CD4-positive, alpha-beta T cell (primary cell): Measurements from ENCODE around the gene NTN1. TPM values are rescaled to one million over a fixed set of nuclear protein-coding genes. Genes with fewer than 3 reads are reported as not detected.
"Not testable (repeated sequence)": the region's sequence is repeated elsewhere in the genome, so short reads cannot be mapped to it uniquely, and the experiment has no call there.

ENCODE experiments used
- ATAC-seq: fragments of 200-7000 bp; cut with Tn5 transposase; one replicate; pipeline ENCODE4 v1.10.0; 2022; ENCODE audit warnings: mild to moderate bottlenecking; ENCODE audit not compliant: poor library complexity
- CTCF ChIA-PET: fragments of 350-600 bp; sonication (Branson Sonifier 250); formaldehyde crosslinking; loops from one replicate; lab custom pipeline; 2021; ENCODE audit warnings: antibody characterized with exemption, inconsistent platforms; lab: Charles Lee
- POLR2A ChIA-PET: fragments of 350-600 bp; sonication (Branson Sonifier 250); formaldehyde crosslinking; loops from one replicate; lab custom pipeline; 2021; ENCODE audit warnings: antibody characterized with exemption, inconsistent platforms; lab: Charles Lee
- DNase-seq, 14 experiments: peaks; one replicate each; pipeline ENCODE4 v3.0.0-alpha.2; 2013 to 2020; ENCODE audit warnings: mixed read lengths in 2 of 14
- H3K27ac ChIP-seq, 2 donors: one replicate each; pipeline versions ENCODE4 v1.5.1 to v1.7.0; 2013; ENCODE audit warnings: low read length in 2 of 2, low read depth in 1 of 2, mild to moderate bottlenecking in 1 of 2
- H3K27me3 ChIP-seq, 2 experiments: 1 replicate in 1 of 2; 2 replicates in 1 of 2; pipeline versions ENCODE4 v1.6.1 to v1.7.0; 2013; ENCODE audit warnings: low read length in 2 of 2, control low read depth in 1 of 2, mild to moderate bottlenecking in 1 of 2, moderate library complexity in 1 of 2; ENCODE audit not compliant: insufficient read depth in 2 of 2, control insufficient read depth in 1 of 2
- H3K36me3 ChIP-seq: one replicate; pipeline ENCODE4 v1.6.1; 2013; ENCODE audit warnings: low read length, control low read depth; ENCODE audit not compliant: insufficient read depth
- H3K4me1 ChIP-seq: one replicate; pipeline ENCODE4 v1.6.1; 2013; ENCODE audit warnings: low read length, control low read depth; ENCODE audit not compliant: insufficient read depth
- H3K4me3 ChIP-seq: one replicate; pipeline ENCODE4 v1.5.1; 2013; ENCODE audit warnings: mild to moderate bottlenecking, low read length, moderate library complexity
- H3K9me3 ChIP-seq, 2 experiments: 1 replicate in 1 of 2; 2 replicates in 1 of 2; pipeline versions ENCODE4 v1.6.1 to v1.7.0; 2013; ENCODE audit warnings: low read length in 2 of 2, mild to moderate bottlenecking in 2 of 2, control low read depth in 1 of 2, moderate library complexity in 1 of 2; ENCODE audit not compliant: control insufficient read depth in 1 of 2, insufficient read depth in 1 of 2
- H3K27ac Mint-ChIP-seq: one replicate; pipeline ENCODE4 v1.8.0; 2020; ENCODE audit warnings: mixed read lengths
- H3K27me3 Mint-ChIP-seq: one replicate; pipeline ENCODE4 v1.8.0; 2021; ENCODE audit warnings: mixed read lengths
- H3K36me3 Mint-ChIP-seq: one replicate; pipeline ENCODE4 v1.8.0; 2021; ENCODE audit warnings: low read depth, mixed read lengths
- H3K4me1 Mint-ChIP-seq: one replicate; pipeline ENCODE4 v1.8.0; 2021; ENCODE audit warnings: low read depth, mixed read lengths
- H3K4me3 Mint-ChIP-seq: one replicate; pipeline ENCODE4 v1.8.0; 2020; ENCODE audit warnings: mild to moderate bottlenecking, mixed read lengths
- H3K9me3 Mint-ChIP-seq: one replicate; pipeline ENCODE4 v1.8.0; 2020; ENCODE audit warnings: mixed read lengths
- CTCF ChIP-seq: fragments of 200-600 bp; IDR thresholded peaks from one replicate; pipeline ENCODE4 v1.8.0; 2022; ENCODE audit warnings: antibody characterized with exemption, mild to moderate bottlenecking
- intact Hi-C, 2 experiments: fragments of 100-400 bp; cut with DNase I in 1 of 2; cut with micrococcal nuclease in 1 of 2; formaldehyde crosslinking; loops; one replicate each; pipeline versions ENCODE4 v1.15.1 to v1.9.0; 2023 to 2025; cut with DNase I, micrococcal nuclease
- total RNA-seq, 174 experiments: library from RNA in 2 of 174; stranded (reverse) in 2 of 174; gene quantifications; one replicate each; pipeline ENCODE4 v1.2.3 and lab custom pipeline; 2021 to 2026

Gene NTN1
- total RNA-seq, 2 experiments from 2014 or later: 0.08 to 0.14 TPM

GRCh38 chr17:9256751-9257629, 235.7 kb downstream of the NTN1 start:
- intact Hi-C loops: no loop called here
- H3K36me3 ChIP-seq: no peaks in the 10 kb centered on the region
- no peaks in the 10 kb centered on the region for H3K27me3 ChIP-seq
- H3K9me3 Mint-ChIP-seq: no peaks in the 10 kb centered on the region
- no peaks in the 10 kb centered on the region for H3K36me3 Mint-ChIP-seq
- H3K27ac Mint-ChIP-seq: no peak overlapping the region
- TF ChIP-seq CTCF: no peak
- no peak overlapping the region for H3K4me3 Mint-ChIP-seq
- ChIA-PET CTCF (no interaction called here), POLR2A (interaction anchor here (0.7 kb wide), 1 partner anchor 8 kb away, joined by 3 read pairs; no protein-coding TSS in a partner anchor)
- no peak overlapping the region for H3K27ac ChIP-seq
- no peaks in the 10 kb centered on the region for H3K9me3 ChIP-seq
- ATAC-seq: no peak
- peaks cover 58% of the 10 kb centered on the region for H3K4me1 Mint-ChIP-seq
- peaks cover 14% of the 10 kb centered on the region for H3K4me1 ChIP-seq
- no peaks in the 10 kb centered on the region for H3K27me3 Mint-ChIP-seq
- H3K4me3 ChIP-seq: no peak overlapping the region
- no peak for DNase-seq

GRCh38 chr17:9257630-9257965, 236.3 kb downstream of the NTN1 start:
- peaks cover 13% of the 10 kb centered on the region for H3K4me1 ChIP-seq
- H3K27ac ChIP-seq, H3K4me3 Mint-ChIP-seq, DNase-seq, H3K27me3 ChIP-seq, CTCF ChIA-PET, ATAC-seq, intact Hi-C loops, H3K27me3 Mint-ChIP-seq, H3K4me3 ChIP-seq, H3K27ac Mint-ChIP-seq, POLR2A ChIA-PET, H3K36me3 Mint-ChIP-seq, H3K9me3 ChIP-seq, H3K9me3 Mint-ChIP-seq, H3K36me3 ChIP-seq: not testable (repeated sequence)
- peaks cover 54% of the 10 kb centered on the region for H3K4me1 Mint-ChIP-seq

- H3K4me1 Mint-ChIP-seq: peaks cover 47% of the 10 kb centered on the region
- no peak for DNase-seq
- TF ChIP-seq CTCF: no peak
- Histone ChIP-seq H3K27me3 (no peaks in the 10 kb centered on the region), H3K9me3 (no peaks in the 10 kb centered on the region), H3K4me1 (peaks cover 6% of the 10 kb centered on the region), H3K36me3 (no peaks in the 10 kb centered on the region), H3K27ac (no peak overlapping the region), H3K4me3 (no peak overlapping the region)
- ChIA-PET CTCF (no interaction called here), POLR2A (no interaction called here)
- no peaks in the 10 kb centered on the region for H3K9me3 Mint-ChIP-seq
- no peak overlapping the region for H3K4me3 Mint-ChIP-seq
- no peaks in the 10 kb centered on the region for H3K27me3 Mint-ChIP-seq
- no peak overlapping the region for H3K27ac Mint-ChIP-seq
- ATAC-seq: no peak
- peaks cover under 1% of the 10 kb centered on the region for H3K36me3 Mint-ChIP-seq
- intact Hi-C loops: no loop called here
Observed at GRCh38 chr17:9258115-9259015, 237.1 kb downstream of the NTN1 start.
